Kidney tubule cell (primary cell): ENCODE data around the gene TGFBR2.

Experiments
- DNase-seq: peaks from one replicate; pipeline ENCODE4 v3.0.0-alpha.2; 2018; ENCODE audit warnings: low spot score

The TGFBR2 gene

GRCh38 chr3:30675006-30675405, 68.6 kb downstream of the TGFBR2 start:
- DNase-seq: no peak

DNA sequence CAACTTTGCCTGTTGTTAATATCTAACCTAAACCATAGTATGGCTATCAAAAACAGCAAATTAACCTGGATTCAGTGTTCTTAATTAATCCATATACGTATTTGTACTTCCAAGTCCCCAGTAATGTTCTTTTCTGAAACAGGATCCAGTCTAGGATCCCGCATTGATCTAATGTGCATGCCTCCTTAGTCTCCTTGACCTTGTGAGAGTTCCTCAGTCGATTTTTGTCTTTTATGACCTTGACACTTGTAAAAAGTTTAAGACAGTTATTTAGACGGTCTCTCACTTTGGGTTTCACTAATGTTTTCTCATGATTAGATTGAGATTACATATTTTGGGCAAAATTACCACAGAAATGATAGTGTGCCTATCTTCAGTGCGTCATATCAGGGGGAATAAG, 69.4 kb downstream of the TGFBR2 start:
- no peak for DNase-seq

DNA sequence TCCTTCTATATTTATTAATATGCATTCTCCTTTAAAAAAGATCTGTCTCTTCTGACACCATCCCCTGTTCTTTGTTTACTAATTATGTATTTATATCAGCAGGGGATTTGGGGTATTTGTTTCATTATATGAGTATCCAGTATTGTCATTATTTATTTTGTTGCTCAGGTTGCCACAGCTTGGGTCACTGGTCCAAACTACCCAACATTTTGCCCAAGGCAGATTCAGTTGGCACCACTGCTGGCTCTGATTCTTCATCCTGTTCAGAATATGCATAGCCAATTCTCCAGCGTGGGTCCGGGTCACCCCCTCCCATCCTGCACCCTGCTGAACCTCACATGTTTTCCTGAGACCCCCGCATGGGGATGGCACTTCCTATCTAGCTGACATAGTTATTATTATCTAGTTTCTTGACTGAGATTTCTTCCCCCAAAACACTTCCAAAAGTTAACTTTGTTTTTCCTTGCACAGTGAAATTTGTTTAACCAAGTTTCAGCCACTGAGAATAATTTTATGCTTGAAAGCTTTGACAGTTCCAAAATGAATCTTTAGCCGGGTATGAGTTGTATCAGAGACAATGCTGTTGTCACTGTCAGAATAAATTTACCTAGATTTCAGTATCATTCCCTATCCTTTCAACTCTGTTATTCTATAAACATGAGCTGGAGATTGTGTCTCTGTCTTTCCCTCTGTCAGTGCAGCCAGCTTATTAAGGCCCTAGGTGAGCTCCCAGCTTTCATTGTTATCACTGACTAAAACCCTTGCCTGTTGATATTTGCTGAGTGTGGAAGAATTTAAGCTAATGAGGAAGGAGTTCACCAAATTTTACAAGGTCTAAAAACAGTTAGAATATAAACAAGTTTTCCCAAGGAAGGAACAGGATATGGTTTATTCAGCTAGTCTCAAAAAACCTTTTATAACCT, 70.3 kb downstream of the TGFBR2 start:
- no peak for DNase-seq

DNA sequence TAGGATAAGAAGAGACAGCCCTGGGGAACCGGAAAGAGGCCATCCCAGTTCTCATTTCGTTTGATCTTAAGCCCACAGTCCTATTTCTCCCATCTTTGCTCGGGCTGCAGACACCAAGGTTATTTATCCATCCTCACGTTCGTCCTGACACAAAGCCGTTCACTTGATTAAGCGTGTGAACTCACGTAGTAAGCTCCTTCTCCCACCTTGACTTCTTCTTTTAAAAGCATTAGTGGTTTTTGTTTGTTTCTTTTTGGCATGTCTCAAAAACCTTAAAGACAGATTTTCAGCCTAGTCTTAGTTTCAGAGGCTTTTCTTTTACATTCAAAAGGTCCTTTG, 70.9 kb downstream of the TGFBR2 start:
- no peak for DNase-seq

DNA sequence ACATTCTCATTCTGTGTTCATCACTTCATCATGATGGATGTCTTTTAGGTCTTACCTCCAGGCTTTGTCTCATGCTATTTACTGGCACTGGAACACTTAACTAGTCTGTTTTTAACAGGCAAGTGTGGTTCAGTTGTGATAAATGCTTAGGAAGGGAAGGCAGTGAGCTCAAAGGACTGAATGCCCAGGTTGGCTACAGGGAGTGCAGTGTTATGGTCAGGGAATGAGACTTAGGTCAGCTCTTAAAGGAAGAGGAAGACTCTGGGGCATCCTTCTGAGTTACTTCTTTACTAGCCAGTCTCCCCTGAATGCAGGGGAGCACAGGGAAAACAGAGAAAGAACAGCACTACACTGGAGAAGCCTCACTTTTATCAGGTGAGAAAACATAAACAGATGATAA, 72.6 kb downstream of the TGFBR2 start:
- no peak for DNase-seq

GRCh38 chr3:30680789-30681648, 74.6 kb downstream of the TGFBR2 start:
- no peak for DNase-seq

- peak; percentile 48 for DNase-seq
Observed at GRCh38 chr3:30681649-30682211, 75.3 kb downstream of the TGFBR2 start.

- DNase-seq: no peak
Observed at GRCh38 chr3:30682434-30683155, 76.2 kb downstream of the TGFBR2 start.

- DNase-seq: no peak
Observed at GRCh38 chr3:30683769-30684168, 77.4 kb downstream of the TGFBR2 start.

- no peak for DNase-seq
Observed at GRCh38 chr3:30684356-30684755, 78.0 kb downstream of the TGFBR2 start.

GRCh38 chr3:30685267-30685667, 78.9 kb downstream of the TGFBR2 start:
- DNase-seq: peak; percentile 3

DNA sequence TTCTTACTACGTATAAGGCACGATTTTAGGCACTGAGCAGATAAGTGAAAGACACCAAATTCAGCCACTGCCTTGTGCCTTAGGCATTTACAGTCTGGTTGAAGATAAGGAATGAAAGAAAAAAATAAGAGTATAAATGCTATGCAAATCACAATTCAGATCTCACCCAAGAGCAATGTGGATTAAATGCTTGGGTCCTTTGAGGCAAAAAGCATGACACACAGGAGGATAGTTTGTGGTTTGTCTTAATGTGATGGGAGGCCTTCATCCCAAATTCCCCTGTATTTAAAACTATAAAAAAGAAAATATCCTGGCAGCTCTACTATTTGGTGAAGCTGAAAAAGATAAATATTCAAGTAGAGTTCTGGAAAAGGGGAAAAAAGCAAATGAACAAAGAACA, 79.8 kb downstream of the TGFBR2 start:
- no peak for DNase-seq

GRCh38 chr3:30686799-30687198, 80.4 kb downstream of the TGFBR2 start:
- no peak for DNase-seq

DNA sequence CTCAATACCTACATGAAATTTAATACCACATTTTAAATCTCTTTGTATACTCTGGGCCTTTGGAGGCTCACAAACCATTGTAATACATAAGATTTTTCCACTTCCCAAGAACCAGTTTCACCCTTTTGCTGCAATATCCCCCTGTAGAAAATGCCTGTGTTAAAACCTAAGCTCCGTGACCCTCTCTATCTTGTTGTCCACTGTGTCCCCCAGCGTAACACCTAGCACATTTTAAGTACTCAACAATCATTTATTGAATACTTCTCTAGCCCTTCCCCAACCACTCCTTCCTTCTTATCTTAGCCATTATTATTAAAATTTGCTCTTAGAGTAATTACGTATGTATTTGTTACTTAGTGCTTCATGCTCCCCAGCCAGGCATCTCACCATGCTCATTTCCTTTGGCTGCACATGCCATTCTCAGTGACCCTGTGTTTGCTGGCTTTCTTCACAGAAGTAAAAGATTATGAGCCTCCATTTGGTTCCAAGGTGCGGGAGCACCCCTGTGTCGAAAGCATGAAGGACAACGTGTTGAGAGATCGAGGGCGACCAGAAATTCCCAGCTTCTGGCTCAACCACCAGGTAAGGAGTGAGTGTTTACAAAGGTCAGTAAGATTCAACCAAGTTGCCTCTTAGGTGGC, 81.6 kb downstream of the TGFBR2 start:
- no peak for DNase-seq

- peak; percentile 79 for DNase-seq
Observed at GRCh38 chr3:30688776-30689641, 82.6 kb downstream of the TGFBR2 start.

- no peak for DNase-seq
Observed at GRCh38 chr3:30690199-30690598, 83.8 kb downstream of the TGFBR2 start.

- DNase-seq: no peak
Observed at GRCh38 chr3:30691249-30691880, 85.0 kb downstream of the TGFBR2 start.

DNA sequence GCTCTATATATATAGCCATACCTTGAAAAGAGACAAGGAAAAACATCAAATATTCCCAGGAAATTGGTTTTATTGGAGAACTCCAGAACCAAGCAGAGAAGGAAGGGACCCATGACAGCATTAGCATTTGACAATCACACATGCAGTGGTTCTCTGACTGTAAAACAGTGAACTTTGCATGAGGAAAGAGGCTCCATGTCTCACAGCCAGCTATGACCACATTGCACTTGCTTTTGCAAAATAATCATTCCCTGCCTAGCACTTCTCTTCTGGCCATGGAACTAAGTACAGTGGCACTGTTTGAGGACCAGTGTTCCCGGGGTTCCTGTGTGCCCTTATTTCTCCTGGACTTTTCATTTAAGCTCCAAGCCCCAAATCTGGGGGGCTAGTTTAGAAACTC, 85.5 kb downstream of the TGFBR2 start:
- no peak for DNase-seq

DNA sequence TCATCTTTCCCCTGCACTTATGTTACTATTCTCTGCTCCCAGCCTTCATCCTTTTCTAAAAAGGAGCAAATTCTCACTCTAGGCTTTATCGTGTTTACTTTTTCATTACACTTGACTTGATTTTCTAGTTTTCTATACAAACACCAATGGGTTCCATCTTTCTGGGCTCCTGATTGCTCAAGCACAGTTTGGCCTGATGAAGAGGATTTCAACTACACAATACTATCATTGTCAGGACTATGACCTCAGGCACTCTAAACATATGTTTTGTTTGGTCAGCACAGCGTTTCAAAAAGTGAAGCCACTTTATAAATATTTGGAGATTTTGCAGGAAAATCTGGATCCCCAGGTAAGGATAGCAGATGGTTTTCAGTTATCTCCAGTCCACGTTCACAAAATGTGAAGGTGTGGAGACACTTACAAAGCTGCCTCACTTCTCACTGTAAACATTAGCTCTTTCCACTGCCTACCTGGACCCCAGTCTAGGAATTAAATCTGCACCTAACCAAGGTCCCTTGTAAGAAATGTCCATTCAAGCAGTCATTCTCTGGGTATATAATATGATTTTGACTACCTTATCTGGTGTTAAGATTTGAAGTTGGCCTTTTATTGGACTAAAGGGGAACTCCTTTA, 86.2 kb downstream of the TGFBR2 start:
- no peak for DNase-seq
